ENCODE measurements around the gene ADAM8.

Gene ADAM8

DNA sequence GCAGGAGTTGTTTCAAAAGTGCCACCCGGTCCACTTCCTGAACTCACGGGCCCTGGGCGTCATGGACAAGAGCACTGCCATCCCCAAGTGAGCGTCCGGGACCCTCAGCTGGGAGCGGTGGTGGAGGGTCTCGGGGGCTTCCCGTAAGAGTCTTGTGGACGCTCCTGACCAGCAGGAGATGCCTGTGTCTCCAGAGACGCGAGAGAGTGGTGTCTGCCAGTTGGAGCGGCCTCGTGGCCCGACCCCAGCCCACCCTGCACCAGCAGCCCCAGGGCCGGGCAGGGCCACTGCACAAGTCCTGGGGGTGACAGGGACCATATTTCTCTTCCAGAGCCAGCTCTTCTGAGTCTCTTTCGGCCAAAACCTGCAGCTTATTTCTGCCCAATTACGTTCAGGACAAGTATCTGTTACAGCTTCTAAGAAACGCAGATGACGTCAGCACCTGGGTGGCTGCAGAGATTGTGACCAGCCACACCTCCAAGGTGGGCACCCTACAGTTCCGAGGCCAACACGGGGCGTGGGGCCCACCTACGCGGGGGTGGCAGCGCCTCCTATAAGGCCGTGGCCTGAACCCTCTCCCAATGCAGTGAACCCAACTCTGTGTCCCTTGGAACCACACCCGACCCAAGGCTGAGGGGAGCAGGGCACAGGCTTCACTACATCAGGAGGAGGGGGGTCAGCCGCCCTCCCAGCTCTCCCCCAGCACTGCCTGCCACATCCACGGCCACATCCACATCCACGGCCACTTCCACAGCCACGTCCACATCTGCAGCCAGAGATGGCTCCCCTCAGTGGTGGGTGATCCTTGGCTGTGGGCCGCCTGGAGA lies 62.8 kb downstream of the ADAM8 start:
- no peak for DNase-seq (ENCODE audit: low read depth in 2 of 3, low spot score in 2 of 3)

- DNase-seq (ENCODE audit: low read depth in 2 of 3, low spot score in 2 of 3), result no peak
Measured at GRCh38 chr10:133212853-133213494, 63.7 kb downstream of the ADAM8 start.
